AG20443 (cell line): ENCODE measurements around the gene CCDC8.
"Not testable (repeated sequence)": the region's sequence is repeated elsewhere in the genome, so short reads cannot be mapped to it uniquely, and the experiment has no call there.

ENCODE experiments used
- DNase-seq: peaks from one replicate; pipeline ENCODE4 v3.0.0; 2012; ENCODE audit warnings: low spot score, mixed read lengths

The CCDC8 gene

GRCh38 chr19:46427518-46428045 is 14.2 kb upstream of the CCDC8 start:
- DNase-seq, result no peak

GRCh38 chr19:46426506-46427162 is 13.3 kb upstream of the CCDC8 start:
- peak; percentile 83 for DNase-seq

- no peak for DNase-seq
Measured at GRCh38 chr19:46426035-46426505, 12.7 kb upstream of the CCDC8 start.

GRCh38 chr19:46423188-46423587 is 9.8 kb upstream of the CCDC8 start:
- no peak for DNase-seq

- no peak for DNase-seq
Measured at GRCh38 chr19:46422344-46422743, 9.0 kb upstream of the CCDC8 start.

GRCh38 chr19:46420056-46420455 is 6.7 kb upstream of the CCDC8 start:
- no peak for DNase-seq

- DNase-seq, result peak; percentile 91
Measured at GRCh38 chr19:46415804-46416709, 2.7 kb upstream of the CCDC8 start.

GRCh38 chr19:46414899-46415298 is 1.5 kb upstream of the CCDC8 start:
- not testable (repeated sequence) for DNase-seq

GRCh38 chr19:46412650-46413261 is 608 bp downstream of the CCDC8 start:
- no peak for DNase-seq

- DNase-seq, result no peak
Measured at GRCh38 chr19:46411925-46412649, 1.3 kb downstream of the CCDC8 start.

- no peak for DNase-seq
Measured at GRCh38 chr19:46411088-46411924, 2.1 kb downstream of the CCDC8 start.

- DNase-seq, result no peak
Measured at GRCh38 chr19:46410205-46411087, 2.9 kb downstream of the CCDC8 start.

GRCh38 chr19:46409191-46409590 is 4.2 kb downstream of the CCDC8 start:
- DNase-seq, result no peak

GRCh38 chr19:46408664-46409039 is 4.7 kb downstream of the CCDC8 start:
- no peak for DNase-seq

GRCh38 chr19:46407856-46408663 is 5.3 kb downstream of the CCDC8 start:
- no peak for DNase-seq

GRCh38 chr19:46406976-46407375 is 6.4 kb downstream of the CCDC8 start:
- no peak for DNase-seq

GRCh38 chr19:46404753-46405468 is 8.5 kb downstream of the CCDC8 start:
- DNase-seq, result no peak

- peak; percentile 35 for DNase-seq
Measured at GRCh38 chr19:46404055-46404752, 9.2 kb downstream of the CCDC8 start.
